Calu3 (cell line): Measurements from ENCODE around the gene MRM2. TPM values are rescaled to one million over a fixed set of nuclear protein-coding genes. Genes with fewer than 3 reads are reported as not detected.

Source experiments
- BruUV-seq: library from RNA; stranded (reverse); fragments of 400-500 nt; replicated peaks from 2 replicates; lab custom pipeline; 2021; lab: Mats Ljungman, UMichigan
- CTCF ChIA-PET: fragments of 300-600 bp; sonication (Branson Sonifier 250); formaldehyde crosslinking; loops from one replicate; lab custom pipeline; 2022; ENCODE audit warnings: antibody characterized with exemption; lab: Charles Lee
- DNase-seq: peaks from one replicate; pipeline ENCODE4 v3.0.0; 2022
- H3K27ac Mint-ChIP-seq: one replicate; pipeline ENCODE4 v1.8.0; 2022; ENCODE audit warnings: mixed read lengths; ENCODE audit not compliant: unreplicated experiment
- H3K27me3 Mint-ChIP-seq: one replicate; pipeline ENCODE4 v1.8.0; 2022; ENCODE audit warnings: mixed read lengths; ENCODE audit not compliant: unreplicated experiment
- H3K36me3 Mint-ChIP-seq: one replicate; pipeline ENCODE4 v1.8.0; 2022; ENCODE audit warnings: mild to moderate bottlenecking, moderate library complexity, mixed read lengths; ENCODE audit not compliant: insufficient read depth, unreplicated experiment
- H3K4me1 Mint-ChIP-seq: one replicate; pipeline ENCODE4 v1.8.0; 2022; ENCODE audit warnings: mild to moderate bottlenecking, low read depth, mixed read lengths; ENCODE audit not compliant: unreplicated experiment
- H3K4me3 Mint-ChIP-seq: one replicate; pipeline ENCODE4 v1.8.0; 2022; ENCODE audit warnings: mild to moderate bottlenecking, low read depth, moderate library complexity, mixed read lengths; ENCODE audit not compliant: unreplicated experiment
- H3K9me3 Mint-ChIP-seq: one replicate; pipeline ENCODE4 v1.8.0; 2022; ENCODE audit warnings: low read depth, mixed read lengths; ENCODE audit not compliant: unreplicated experiment
- intact Hi-C: fragments of 100-400 bp; cut with micrococcal nuclease; formaldehyde crosslinking; loops from one replicate; pipeline ENCODE4 v1.10.0; 2022; ENCODE audit not compliant: unreplicated experiment
- total RNA-seq: library from RNA; stranded (reverse); gene quantifications from 2 replicates; pipeline ENCODE4 v1.2.3, GENCODE V29; 2022
- TF ChIP-seq, protein P1 (sequence below): fragments of 200-600 bp; IDR thresholded peaks from one replicate; pipeline ENCODE4 v1.8.0; 2022; ENCODE audit warnings: antibody characterized with exemption; ENCODE audit not compliant: unreplicated experiment

Gene MRM2
- total RNA-seq, 1 experiment from 2014 or later, result 64.3 TPM

DNA sequence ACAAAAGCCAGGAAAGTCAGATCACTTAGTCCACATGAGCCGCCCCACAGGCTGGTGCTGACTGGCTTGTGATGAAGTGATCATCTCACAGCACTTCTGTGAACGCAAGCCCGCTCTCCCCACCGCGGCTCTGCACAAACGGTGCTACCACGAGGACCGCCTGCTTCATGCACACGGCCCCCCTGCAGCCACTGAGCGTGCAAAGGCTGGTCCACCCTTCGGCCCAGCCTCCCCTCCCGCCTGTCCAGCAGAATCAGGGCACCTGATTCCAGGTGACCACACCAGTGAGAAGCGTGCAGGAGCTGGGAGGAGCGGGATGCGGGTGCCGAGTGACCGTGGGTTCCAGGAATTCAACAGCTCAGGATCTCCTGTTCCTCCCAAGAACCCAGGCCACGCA is 41.4 kb downstream of the MRM2 start:
- CTCF ChIA-PET, result no interaction called here
- H3K36me3 Mint-ChIP-seq, result peaks cover 28% of the 10 kb centered on the region
- TF ChIP-seq, protein P1, sequence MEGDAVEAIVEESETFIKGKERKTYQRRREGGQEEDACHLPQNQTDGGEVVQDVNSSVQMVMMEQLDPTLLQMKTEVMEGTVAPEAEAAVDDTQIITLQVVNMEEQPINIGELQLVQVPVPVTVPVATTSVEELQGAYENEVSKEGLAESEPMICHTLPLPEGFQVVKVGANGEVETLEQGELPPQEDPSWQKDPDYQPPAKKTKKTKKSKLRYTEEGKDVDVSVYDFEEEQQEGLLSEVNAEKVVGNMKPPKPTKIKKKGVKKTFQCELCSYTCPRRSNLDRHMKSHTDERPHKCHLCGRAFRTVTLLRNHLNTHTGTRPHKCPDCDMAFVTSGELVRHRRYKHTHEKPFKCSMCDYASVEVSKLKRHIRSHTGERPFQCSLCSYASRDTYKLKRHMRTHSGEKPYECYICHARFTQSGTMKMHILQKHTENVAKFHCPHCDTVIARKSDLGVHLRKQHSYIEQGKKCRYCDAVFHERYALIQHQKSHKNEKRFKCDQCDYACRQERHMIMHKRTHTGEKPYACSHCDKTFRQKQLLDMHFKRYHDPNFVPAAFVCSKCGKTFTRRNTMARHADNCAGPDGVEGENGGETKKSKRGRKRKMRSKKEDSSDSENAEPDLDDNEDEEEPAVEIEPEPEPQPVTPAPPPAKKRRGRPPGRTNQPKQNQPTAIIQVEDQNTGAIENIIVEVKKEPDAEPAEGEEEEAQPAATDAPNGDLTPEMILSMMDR, result no peak
- H3K9me3 Mint-ChIP-seq, result peaks cover 4% of the 10 kb centered on the region
- H3K27me3 Mint-ChIP-seq, result no peaks in the 10 kb centered on the region
- H3K27ac Mint-ChIP-seq, result no peak overlapping the region
- H3K4me1 Mint-ChIP-seq, result no peaks in the 10 kb centered on the region
- H3K4me3 Mint-ChIP-seq, result no peak overlapping the region
- BruUV-seq, result no TSS peak
- intact Hi-C loops, result no loop called here
- no peak for DNase-seq

DNA sequence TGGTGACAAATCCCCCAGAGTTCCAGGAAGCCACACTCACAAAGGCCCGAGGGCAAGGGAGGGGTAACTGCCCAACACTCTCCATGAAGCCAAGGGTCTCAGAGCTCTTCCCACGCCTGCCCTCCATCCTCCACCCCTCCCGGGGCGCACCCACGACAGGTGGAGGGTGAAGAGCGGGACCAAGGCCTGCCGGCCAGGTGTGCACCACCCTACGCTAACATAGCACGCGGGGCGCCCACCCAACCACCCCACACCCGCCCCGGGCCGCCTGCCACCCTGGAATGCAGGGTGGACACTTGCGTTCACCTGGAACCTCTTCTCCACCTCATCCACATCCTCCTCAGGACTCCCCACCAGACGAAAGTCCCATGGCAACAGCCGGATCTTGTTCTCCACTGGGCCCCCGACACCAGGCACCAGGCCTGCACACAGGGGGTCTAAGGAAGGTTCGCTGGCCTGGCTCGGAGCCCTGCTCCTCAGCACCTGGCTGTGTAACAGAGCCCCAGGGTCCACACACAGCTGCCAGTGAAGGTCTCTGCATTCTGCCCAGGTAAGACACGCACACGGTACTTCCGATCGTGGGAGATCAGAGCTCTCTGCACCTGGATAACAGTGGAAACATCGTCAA is 41.9 kb downstream of the MRM2 start:
- H3K27ac Mint-ChIP-seq, result no peak overlapping the region
- no peak for DNase-seq
- H3K4me1 Mint-ChIP-seq, result no peaks in the 10 kb centered on the region
- H3K9me3 Mint-ChIP-seq, result peaks cover 4% of the 10 kb centered on the region
- intact Hi-C loops, result no loop called here
- CTCF ChIA-PET, result no interaction called here
- TF ChIP-seq, protein P1, result no peak
- no peaks in the 10 kb centered on the region for H3K27me3 Mint-ChIP-seq
- no peak overlapping the region for H3K4me3 Mint-ChIP-seq
- H3K36me3 Mint-ChIP-seq, result peaks cover 28% of the 10 kb centered on the region
- BruUV-seq, result no TSS peak

- intact Hi-C loops, result no loop called here
- Mint-ChIP-seq H3K4me3 (no peak overlapping the region), H3K27ac (no peak overlapping the region), H3K9me3 (peaks cover 4% of the 10 kb centered on the region), H3K27me3 (no peaks in the 10 kb centered on the region), H3K4me1 (no peaks in the 10 kb centered on the region), H3K36me3 (peaks cover 28% of the 10 kb centered on the region)
- DNase-seq, result no peak
- CTCF ChIA-PET, result no interaction called here
- no TSS peak for BruUV-seq
- TF ChIP-seq, protein P1, result no peak
Observed at GRCh38 chr7:2199528-2199927, 42.5 kb downstream of the MRM2 start.

GRCh38 chr7:2198760-2199159 is 43.2 kb downstream of the MRM2 start:
- CTCF ChIA-PET, result no interaction called here
- BruUV-seq, result no TSS peak
- TF ChIP-seq, protein P1, result no peak
- Mint-ChIP-seq H3K4me3 (no peak overlapping the region), H3K4me1 (no peaks in the 10 kb centered on the region), H3K9me3 (peaks cover 4% of the 10 kb centered on the region), H3K36me3 (peaks cover 28% of the 10 kb centered on the region), H3K27me3 (no peaks in the 10 kb centered on the region), H3K27ac (no peak overlapping the region)
- DNase-seq, result no peak
- intact Hi-C loops, result no loop called here
